Measurements from ENCODE around the gene TIMM8A.

TIMM8A gene

GRCh38 chrX:101348452-101349192 lies at the start of gene TIMM8A:
TIMM8A (minus strand) TSS chrX:101348742; CDS start chrX:101348664, 78 bp downstream.
- peak; percentile 57 for DNase-seq (ENCODE audit: low read depth)

GRCh38 chrX:101397779-101398178 lies 49.2 kb upstream of the TIMM8A start:
- DNase-seq (ENCODE audit: low read depth): no peak

GRCh38 chrX:101395789-101396188 lies 47.2 kb upstream of the TIMM8A start:
- no peak for DNase-seq (ENCODE audit: low read depth)

GRCh38 chrX:101394372-101394771 lies 45.8 kb upstream of the TIMM8A start:
- no peak for DNase-seq (ENCODE audit: low read depth)

GRCh38 chrX:101393530-101394305 lies 45.2 kb upstream of the TIMM8A start:
- DNase-seq (ENCODE audit: low read depth): no peak

GRCh38 chrX:101391831-101392230 lies 43.3 kb upstream of the TIMM8A start:
- DNase-seq (ENCODE audit: low read depth): no peak

GRCh38 chrX:101390664-101391525 lies 42.4 kb upstream of the TIMM8A start, which contains the start of gene RPL36A:
RPL36A (plus strand) TSS chrX:101391011; CDS start chrX:101391044, 33 bp downstream.
- peak; percentile 67 for DNase-seq (ENCODE audit: low read depth)

GRCh38 chrX:101388604-101389003 lies 40.1 kb upstream of the TIMM8A start:
- no peak for DNase-seq (ENCODE audit: low read depth)

GRCh38 chrX:101386542-101386885 lies 38.0 kb upstream of the TIMM8A start:
- no peak for DNase-seq (ENCODE audit: low read depth)

- no peak for DNase-seq (ENCODE audit: low read depth)
Measured at GRCh38 chrX:101385795-101386541, 37.4 kb upstream of the TIMM8A start, which contains the start of gene BTK. BTK (minus strand) TSS chrX:101386191; CDS start chrX:101375284, 10,907 bp downstream.

- no peak for DNase-seq (ENCODE audit: low read depth)
Measured at GRCh38 chrX:101385026-101385684, 36.6 kb upstream of the TIMM8A start.

- no peak for DNase-seq (ENCODE audit: low read depth)
Measured at GRCh38 chrX:101383679-101384205, 35.2 kb upstream of the TIMM8A start.

- DNase-seq (ENCODE audit: low read depth): no peak
Measured at GRCh38 chrX:101377547-101377946, 29.0 kb upstream of the TIMM8A start.

- no peak for DNase-seq (ENCODE audit: low read depth)
Measured at GRCh38 chrX:101370888-101371504, 22.5 kb upstream of the TIMM8A start.

GRCh38 chrX:101369687-101370086 lies 21.1 kb upstream of the TIMM8A start:
- DNase-seq (ENCODE audit: low read depth): no peak

GRCh38 chrX:101368800-101369199 lies 20.3 kb upstream of the TIMM8A start:
- no peak for DNase-seq (ENCODE audit: low read depth)

GRCh38 chrX:101365301-101365795 lies 16.8 kb upstream of the TIMM8A start:
- DNase-seq (ENCODE audit: low read depth): no peak

- no peak for DNase-seq (ENCODE audit: low read depth)
Measured at GRCh38 chrX:101362757-101363156, 14.2 kb upstream of the TIMM8A start.

GRCh38 chrX:101362116-101362515 lies 13.6 kb upstream of the TIMM8A start:
- DNase-seq (ENCODE audit: low read depth): no peak

GRCh38 chrX:101360390-101360789 lies 11.8 kb upstream of the TIMM8A start:
- no peak for DNase-seq (ENCODE audit: low read depth)
